Activated CD4-positive, CD25-positive, alpha-beta regulatory T cell (primary cell): Measurements from ENCODE around the gene SOWAHA.

ENCODE experiments used
- DNase-seq, 4 experiments: peaks; one replicate each; lab custom pipeline; 2025; lab: John Stamatoyannopoulos, UW

Gene SOWAHA

GRCh38 chr5:132825834-132826391, 12.8 kb downstream of the SOWAHA start:
- no peak for DNase-seq

- no peak for DNase-seq
Observed at GRCh38 chr5:132826424-132827082, 13.5 kb downstream of the SOWAHA start.

DNA sequence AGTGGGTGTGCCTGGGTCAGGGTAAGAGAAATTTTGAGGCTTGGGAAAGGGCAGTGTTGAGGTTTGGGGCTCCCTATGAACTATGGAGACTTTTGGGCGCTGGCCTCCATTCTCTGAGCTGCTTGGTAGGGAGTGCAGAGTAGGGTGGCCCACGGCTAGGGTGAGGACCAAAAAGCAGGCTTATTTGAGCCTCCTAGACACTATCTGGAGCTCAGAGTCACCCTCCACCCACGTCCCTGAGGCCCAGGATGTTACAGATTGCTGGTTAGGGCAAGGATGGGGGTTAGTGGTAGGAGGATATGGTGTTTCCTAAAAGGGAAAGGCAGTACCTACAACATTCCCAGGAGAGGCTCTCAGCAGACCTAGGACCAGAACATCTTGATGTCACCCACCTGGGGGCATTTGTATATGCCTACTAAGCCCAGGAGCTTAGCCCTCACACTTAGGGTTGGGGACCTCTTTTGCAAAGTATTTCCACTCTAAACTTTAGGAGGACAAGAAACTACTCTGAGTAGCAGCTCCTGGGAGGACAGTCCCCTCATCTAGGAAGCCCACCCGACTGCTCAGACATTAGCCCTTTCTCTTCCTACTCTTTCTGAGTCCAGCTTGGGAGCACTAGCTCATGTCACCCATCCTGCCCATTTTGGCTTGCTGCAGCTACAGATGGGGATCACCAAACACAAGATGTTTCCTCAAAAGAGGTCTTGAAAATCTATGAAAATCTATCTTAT, 15.0 kb downstream of the SOWAHA start:
- DNase-seq: no peak

DNA sequence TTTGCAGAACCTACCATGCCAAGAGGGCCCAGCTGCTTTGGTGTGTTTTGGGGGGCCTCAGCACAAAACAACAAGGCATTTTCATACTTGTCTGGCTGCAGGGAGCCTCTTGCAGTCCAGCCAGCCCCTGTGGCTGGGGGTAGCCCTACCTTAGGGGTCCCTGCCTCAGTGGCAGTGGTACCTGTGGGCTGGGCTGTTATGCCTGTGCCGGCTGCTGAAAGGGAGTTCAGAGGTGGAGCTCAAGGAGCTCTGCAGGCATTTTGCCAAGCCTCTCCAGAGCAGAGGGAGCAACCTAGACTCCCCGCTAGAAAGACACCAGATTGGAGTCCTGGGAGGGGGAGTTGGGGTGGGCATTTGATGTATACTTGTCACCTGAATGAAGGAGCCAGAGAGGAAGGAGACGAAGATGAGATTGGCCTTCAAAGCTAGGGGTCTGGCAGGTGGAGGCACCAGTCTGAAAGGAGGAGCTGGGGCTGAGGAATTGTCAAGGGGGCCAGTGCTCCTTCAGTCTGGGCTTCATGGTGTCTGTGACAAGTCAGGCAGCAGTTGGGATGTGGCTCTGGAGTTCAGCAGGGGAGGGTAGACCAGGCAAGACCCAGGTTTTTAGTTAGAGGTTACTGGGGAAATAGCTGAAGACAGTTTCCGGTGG, 15.9 kb downstream of the SOWAHA start:
- DNase-seq: no peak

DNA sequence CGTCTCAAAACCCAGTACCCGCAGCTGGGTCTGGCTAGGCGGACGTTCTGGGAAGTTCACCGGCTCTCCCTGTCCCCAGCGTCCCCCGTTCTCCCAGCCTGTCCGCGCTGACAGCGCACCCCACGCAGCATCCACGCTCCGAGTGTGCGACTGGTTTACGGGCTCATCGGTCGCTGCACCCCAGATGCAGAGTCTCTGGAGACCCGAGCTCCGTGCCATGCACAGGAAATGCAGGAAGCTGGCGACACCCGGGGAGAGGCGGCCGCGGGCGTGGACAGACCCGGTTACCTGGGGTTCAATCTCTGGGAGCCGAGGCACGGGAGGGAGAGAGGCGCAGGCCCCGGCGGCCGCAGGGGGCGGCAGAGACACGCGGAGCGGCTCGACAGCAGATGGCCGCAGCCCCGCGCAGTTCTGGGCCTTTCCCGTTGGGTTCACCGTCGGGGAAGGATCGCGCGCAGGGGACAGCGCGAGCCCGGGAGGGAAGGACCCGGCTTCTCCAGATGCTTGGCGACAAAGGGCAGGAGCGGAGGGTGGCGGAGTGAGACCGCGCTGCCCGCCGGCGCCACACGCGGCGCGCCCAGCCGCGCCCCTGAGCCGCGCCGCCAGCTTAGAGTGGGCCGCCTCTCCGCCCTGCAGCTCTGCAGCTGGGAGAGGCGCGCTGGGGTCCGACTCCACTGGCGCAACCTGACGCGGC, 16.8 kb downstream of the SOWAHA start:
- peak; percentile 34 to 58 (median 45) for DNase-seq

GRCh38 chr5:132830436-132831094, 17.5 kb downstream of the SOWAHA start, which contains the start of gene SHROOM1:
TSS of gene SHROOM1 (minus strand) at chr5:132830647. CDS start at chr5:132826140, 4,507 bp downstream.
- DNase-seq: no peak

GRCh38 chr5:132831095-132831860, 18.2 kb downstream of the SOWAHA start:
- no peak for DNase-seq

- DNase-seq: no peak
Observed at GRCh38 chr5:132832612-132833011, 19.5 kb downstream of the SOWAHA start.

DNA sequence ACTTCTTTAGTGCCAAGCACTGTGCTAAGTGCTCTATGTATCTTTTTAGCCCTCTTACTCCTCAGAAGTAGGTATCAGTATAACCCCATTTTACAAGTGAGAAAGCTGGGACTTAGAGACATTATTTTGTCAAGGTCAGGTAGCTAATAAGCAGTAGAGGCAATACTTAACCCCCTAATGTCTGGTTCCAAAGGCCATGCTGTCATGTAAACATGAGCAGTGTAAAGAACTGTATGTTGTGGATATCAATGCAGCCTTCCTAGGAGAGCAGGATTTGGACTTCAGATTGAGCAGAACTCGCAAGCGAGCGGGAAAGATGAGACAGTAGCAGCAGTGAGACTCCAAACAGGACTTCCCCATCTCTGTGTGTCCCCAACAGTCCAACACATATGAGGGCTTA, 21.0 kb downstream of the SOWAHA start:
- DNase-seq: no peak

DNA sequence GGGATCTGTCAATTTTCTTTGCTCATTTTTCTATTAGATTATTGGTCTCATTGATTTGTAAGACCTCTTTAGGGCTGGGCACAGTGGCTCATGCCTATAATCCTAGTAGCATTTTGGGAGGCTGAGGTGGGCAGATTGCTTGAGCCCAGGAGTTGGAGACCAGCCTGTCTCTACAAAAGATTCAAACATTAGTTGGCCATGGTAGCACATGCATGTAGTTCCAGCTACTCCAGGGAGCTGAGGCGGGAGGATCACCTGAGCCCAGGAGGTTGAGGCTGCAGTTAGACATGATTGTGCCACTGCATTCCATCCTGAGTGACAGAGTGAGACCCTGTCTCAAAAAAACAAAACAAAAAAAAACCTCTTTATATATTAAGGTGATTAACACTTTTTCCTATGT, 23.8 kb downstream of the SOWAHA start:
- DNase-seq: no peak

- DNase-seq: no peak
Observed at GRCh38 chr5:132837868-132838267, 24.8 kb downstream of the SOWAHA start.

- DNase-seq: no peak
Observed at GRCh38 chr5:132838516-132839282, 25.6 kb downstream of the SOWAHA start.

DNA sequence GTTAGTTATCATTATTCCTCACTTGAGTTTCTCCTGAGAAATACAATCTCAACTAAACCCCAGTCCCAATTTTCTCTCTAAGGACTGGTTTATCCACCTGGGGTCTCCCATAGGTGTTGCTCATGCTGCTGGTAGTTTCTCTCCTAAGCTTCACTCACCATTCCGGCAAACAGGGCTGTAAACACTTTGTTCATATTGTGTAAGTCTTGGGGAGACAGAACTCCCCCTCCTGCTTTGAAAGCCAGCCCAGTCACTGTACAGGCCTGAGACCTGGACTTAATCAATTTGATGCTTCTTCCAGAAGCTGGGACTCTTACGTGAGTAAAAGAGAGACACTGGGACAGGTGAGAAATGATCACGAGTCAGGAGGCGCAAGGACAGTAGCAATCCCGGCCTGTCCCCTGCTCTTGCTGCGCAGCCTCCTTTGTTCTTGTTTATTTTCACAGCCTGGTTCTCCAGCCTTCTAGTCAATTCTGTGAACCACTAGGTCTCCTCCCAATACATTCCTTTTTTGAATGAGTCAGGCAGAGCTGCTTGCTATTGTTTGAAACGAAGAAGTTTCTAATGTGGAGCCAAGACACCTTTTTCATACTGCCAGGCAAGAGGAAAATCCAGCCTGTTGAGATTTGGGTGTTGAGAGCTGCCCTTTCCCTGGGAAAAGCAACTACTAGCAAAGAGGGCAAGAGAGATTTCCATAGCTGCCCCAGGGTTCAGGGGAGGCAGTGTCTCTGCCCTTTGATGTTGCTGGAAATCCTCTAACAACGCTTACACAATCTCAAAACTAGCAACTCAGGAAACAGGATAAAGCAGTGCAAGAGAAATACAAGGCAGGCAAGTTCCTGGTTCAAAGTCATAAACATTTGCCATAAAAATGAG, 26.6 kb downstream of the SOWAHA start:
- DNase-seq: no peak

GRCh38 chr5:132840313-132840712, 27.2 kb downstream of the SOWAHA start:
- DNase-seq: no peak

GRCh38 chr5:132840896-132841295, 27.8 kb downstream of the SOWAHA start:
- no peak for DNase-seq

DNA sequence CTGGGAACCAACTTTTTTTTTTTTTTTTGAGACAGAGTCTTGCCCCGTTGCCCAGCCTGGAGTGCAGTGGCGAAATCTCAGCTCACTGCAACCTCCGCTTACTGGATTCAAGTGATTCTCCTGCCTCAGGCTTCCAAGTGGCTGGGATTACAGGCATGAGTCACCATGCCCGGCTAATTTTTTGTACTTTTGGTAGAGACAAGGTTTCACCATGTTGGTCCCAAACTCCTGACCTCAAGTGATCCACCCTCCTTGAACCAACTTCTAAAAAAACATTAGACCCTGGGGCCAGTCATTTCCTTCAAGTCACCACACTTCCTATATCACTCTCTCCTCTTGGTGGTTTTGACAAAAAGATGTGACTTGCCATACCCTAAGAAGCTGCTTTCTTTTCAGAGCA, 28.2 kb downstream of the SOWAHA start:
- DNase-seq: no peak

DNA sequence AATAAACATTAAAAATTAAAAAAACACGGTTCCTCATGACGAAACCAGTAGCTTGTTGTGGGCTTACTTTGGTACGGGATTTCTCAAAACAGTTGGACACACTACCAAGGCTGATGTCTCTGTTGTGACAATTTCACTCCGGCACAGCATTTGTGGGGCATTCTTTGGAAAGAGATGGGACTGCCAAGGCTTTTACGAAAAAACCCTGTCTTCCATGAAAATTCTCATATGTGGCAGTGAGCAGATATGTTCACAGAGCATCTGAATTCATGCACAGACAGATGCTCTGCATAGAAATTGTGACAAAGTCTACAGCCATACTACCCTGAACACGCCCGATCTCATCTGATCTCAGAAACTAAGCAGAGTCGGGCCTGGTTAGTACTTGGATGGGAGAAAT, 35.2 kb downstream of the SOWAHA start:
- DNase-seq: no peak

- no peak for DNase-seq
Observed at GRCh38 chr5:132849347-132849746, 36.2 kb downstream of the SOWAHA start.

DNA sequence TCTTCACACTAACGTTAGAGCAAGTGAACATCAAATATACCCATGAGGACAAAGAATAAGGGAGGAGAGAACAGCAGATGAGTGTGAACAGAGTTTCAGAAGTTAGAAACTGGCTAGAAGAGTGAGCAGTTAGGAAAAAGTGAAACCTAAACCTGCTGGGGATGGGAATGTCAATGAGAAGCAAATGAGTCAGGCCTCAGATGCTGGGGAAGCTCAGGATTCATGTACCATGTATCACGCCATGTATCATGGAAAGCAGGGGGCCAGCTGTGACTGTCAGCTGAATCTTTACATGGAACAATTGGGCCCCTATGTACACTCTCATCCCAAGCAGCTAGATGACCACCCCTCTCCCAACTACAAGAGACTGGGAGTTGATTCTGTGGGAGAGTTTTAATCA, 37.0 kb downstream of the SOWAHA start:
- DNase-seq: no peak
